ENCODE data around the gene GRIA3.

DNA sequence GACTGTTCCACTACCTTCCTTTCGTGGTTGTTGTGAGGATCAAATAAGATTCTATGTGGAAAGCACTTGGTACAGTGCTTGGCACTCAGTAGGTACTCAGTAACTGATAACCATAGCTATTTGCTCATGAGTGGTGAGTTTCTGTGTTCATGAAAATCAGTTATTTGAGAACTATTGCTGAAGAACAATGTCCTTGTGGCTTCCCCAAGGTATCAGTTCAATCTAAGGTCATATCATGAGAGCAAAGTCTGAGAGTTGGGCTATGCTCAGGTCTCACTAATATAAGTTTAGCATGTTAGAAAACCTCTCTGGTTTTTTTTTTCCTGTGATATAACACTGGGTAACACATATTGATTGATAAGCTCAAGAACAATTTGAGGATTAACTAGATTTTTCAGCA, 147.8 kb downstream of the GRIA3 start:
- no peak for TF ChIP-seq GATA2 (IDR thresholded peaks at IDR 0.05; ENCODE audit: low read depth, low read length)
- no peak for TF ChIP-seq GATA3 (IDR thresholded peaks at IDR 0.05; ENCODE audit: low read depth, low read length)

Measured in SH-SY5Y (cell line).